Stimulated activated CD8-positive, alpha-beta memory T cell treated with anti-CD3 and anti-CD28 coated beads, Interleukin-4, amount 100 ng/mL, for 48 hours (primary cell): Measurements from ENCODE around the gene POU6F2.
"Not testable (repeated sequence)": the region's sequence is repeated elsewhere in the genome, so short reads cannot be mapped to it uniquely, and the experiment has no call there.

Source experiments
- DNase-seq: peaks from one replicate; pipeline ENCODE4 v3.0.0-alpha.2; 2020

Gene POU6F2

GRCh38 chr7:39360766-39361165, 383.1 kb downstream of the POU6F2 start:
- DNase-seq, result no peak

GRCh38 chr7:39365751-39366295, 388.1 kb downstream of the POU6F2 start:
- no peak for DNase-seq

GRCh38 chr7:39367451-39367850, 389.7 kb downstream of the POU6F2 start:
- no peak for DNase-seq

GRCh38 chr7:39367943-39368342, 390.2 kb downstream of the POU6F2 start:
- no peak for DNase-seq

- no peak for DNase-seq
These were observed 394.7 kb downstream of the POU6F2 start for GRCh38 chr7:39372383-39372782.

- no peak for DNase-seq
These were observed 396.8 kb downstream of the POU6F2 start for GRCh38 chr7:39374436-39375040.

- DNase-seq, result no peak
These were observed 397.6 kb downstream of the POU6F2 start for GRCh38 chr7:39375047-39375873.

- no peak for DNase-seq
These were observed 398.1 kb downstream of the POU6F2 start for GRCh38 chr7:39375874-39376190.

- not testable (repeated sequence) for DNase-seq
These were observed 399.2 kb downstream of the POU6F2 start for GRCh38 chr7:39376881-39377280.

GRCh38 chr7:39379416-39379815, 401.7 kb downstream of the POU6F2 start:
- no peak for DNase-seq

- no peak for DNase-seq
These were observed 405.4 kb downstream of the POU6F2 start for GRCh38 chr7:39383136-39383535.

- no peak for DNase-seq
These were observed 406.7 kb downstream of the POU6F2 start for GRCh38 chr7:39384386-39384785.

GRCh38 chr7:39386718-39387117, 409.0 kb downstream of the POU6F2 start:
- no peak for DNase-seq

GRCh38 chr7:39392151-39392550, 414.4 kb downstream of the POU6F2 start:
- no peak for DNase-seq

GRCh38 chr7:39394105-39394680, 416.5 kb downstream of the POU6F2 start:
- DNase-seq, result no peak

GRCh38 chr7:39399458-39399857, 421.7 kb downstream of the POU6F2 start:
- no peak for DNase-seq

- DNase-seq, result no peak
These were observed 422.3 kb downstream of the POU6F2 start for GRCh38 chr7:39399986-39400385.

GRCh38 chr7:39400836-39401235, 423.1 kb downstream of the POU6F2 start:
- DNase-seq, result no peak

- DNase-seq, result no peak
These were observed 424.3 kb downstream of the POU6F2 start for GRCh38 chr7:39402034-39402433.

GRCh38 chr7:39404907-39405306, 427.2 kb downstream of the POU6F2 start:
- no peak for DNase-seq

GRCh38 chr7:39405581-39405980, 427.9 kb downstream of the POU6F2 start:
- no peak for DNase-seq

GRCh38 chr7:39406467-39406866, 428.8 kb downstream of the POU6F2 start:
- no peak for DNase-seq

- no peak for DNase-seq
These were observed 429.4 kb downstream of the POU6F2 start for GRCh38 chr7:39407137-39407536.

- DNase-seq, result no peak
These were observed 430.0 kb downstream of the POU6F2 start for GRCh38 chr7:39407723-39408122.
